ENCODE data around the gene CD99. TPM values are rescaled to one million over a fixed set of nuclear protein-coding genes. Genes with fewer than 3 reads are reported as not detected.

The CD99 gene
- total and polyA plus RNA-seq, 9 of the 15 experiments (the other 6 are each of a cell fraction or from before 2014, with no cell fraction given): 5.0 to 55.3 (median 34.5) TPM

DNA sequence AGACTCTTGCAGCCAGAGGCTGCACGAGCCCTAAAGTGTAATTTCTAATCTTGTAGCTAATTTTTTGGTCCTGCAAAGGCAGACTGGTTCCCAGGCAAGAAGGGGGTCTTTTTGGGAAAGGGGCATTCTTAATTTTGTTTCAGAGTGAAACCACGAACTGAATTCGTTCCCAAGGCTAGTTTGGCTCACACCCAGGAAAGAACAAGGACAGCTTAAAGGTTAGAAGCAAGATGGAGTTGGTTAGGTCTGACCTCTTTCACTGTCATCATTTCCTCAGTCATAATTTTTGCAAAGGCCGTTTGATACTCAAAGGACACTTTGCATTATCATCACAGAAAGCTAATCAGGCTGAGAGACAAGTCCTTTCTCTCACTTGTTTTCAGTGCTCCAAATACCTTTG, 91.7 kb downstream of the CD99 start (continued):
- peak; percentile 63; the same call in 1 of the 2 replicates for TF ChIP-seq IRF9 (tag; IDR thresholded peaks at IDR 0.05)
- peak; percentile 61; the same call in 1 of the 2 replicates for TF ChIP-seq BCL6 (CRISPR knock-in tag; IDR thresholded peaks at IDR 0.05)

DNA sequence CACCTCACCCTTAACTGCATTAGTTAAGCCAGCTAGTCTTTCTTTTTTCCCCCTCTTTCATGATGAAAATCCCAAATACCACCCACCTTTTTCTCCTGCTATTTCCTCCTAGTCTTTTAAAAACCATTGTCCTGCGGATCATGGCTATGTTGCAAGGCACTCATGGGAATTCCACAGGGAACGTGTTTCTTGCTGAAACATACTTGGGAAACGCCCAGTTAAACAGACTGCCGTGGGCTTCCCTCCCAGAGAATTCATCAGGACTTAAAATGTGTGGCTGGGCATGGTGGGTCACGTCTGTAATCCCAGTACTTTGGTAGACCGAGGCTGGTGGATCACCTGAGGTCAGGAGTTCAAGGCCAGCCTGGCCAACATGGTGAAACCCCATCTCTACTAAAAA, 92.9 kb downstream of the CD99 start:
- Histone ChIP-seq H3K79me2 (ENCODE audit: control insufficient read depth, insufficient read depth, low read length) (no peaks in the 10 kb centered on the region), H3K4me3 (no peak overlapping the region), H4K20me1 (replicated peaks; ENCODE audit: control insufficient read depth, insufficient read depth, low read length) (no peaks in the 10 kb centered on the region), H3K27ac (ENCODE audit: extremely low read depth, low read depth, low read length) (no peak overlapping the region), H3K27me3 (ENCODE audit: control insufficient read depth in 2 of 2, insufficient read depth in 2 of 2, low read length in 2 of 2) (no peaks in the 10 kb centered on the region; a peak in 2 of 5 replicates), H3K9ac (ENCODE audit: insufficient read depth in 1 of 2, low read depth in 2 of 2, low read length in 2 of 2) (no peak overlapping the region), H2AFZ (ENCODE audit: low read depth, low read length) (no peak overlapping the region), H3K9me1 (ENCODE audit: control insufficient read depth, insufficient read depth, low read length) (no peaks in the 10 kb centered on the region), H3K9me3 (replicated peaks; ENCODE audit: control insufficient read depth, insufficient read depth, low read depth, low read length) (no peaks in the 10 kb centered on the region), H3K4me1 (replicated peaks in 1 of 2; ENCODE audit: control insufficient read depth in 2 of 2, insufficient read depth in 2 of 2, low read length in 2 of 2) (no peaks in the 10 kb centered on the region; a peak in 1 of 5 replicates), H3K36me3 (ENCODE audit: control insufficient read depth, insufficient read depth, low read length) (no peaks in the 10 kb centered on the region), H3K4me2 (ENCODE audit: insufficient read depth, low read length) (no peak overlapping the region)
- POLR2A ChIA-PET: no interaction called here
- BruUV-seq (replicated peaks): no TSS peak
- WGBS (ENCODE audit: insufficient coverage, low coverage, missing lambda C conversion rate): 17% methylated on average over 6 of the region's 6 CpGs
- no peak for ATAC-seq
- intact Hi-C loops (cut with micrococcal nuclease): no loop called here
- no peak for FAIRE-seq
- TF ChIP-seq SMAD1 (IDR thresholded peaks at IDR 0.05; ENCODE audit: low read depth, low read length, partially characterized antibody) (no peak), EWSR1 (IDR thresholded peaks at IDR 0.05; ENCODE audit: borderline replicate concordance, low read depth, partially characterized antibody) (no peak), PTBP1 (IDR thresholded peaks at IDR 0.05; ENCODE audit: low read depth, low read length) (no peak)
- CTCF ChIA-PET (ENCODE audit: low intra/inter-chr PET ratio): no interaction called here
- DNase-seq (ENCODE audit: extremely low read depth in 1 of 4, low spot score in 3 of 4): no peak
- in situ Hi-C loops (cut with MboI): no loop called here
